Mucosa of rectum (tissue), 2 donors: ENCODE data around the gene GRIK5.
A peak's percentile ranks its signal among the peaks of the same experiment; 100 is the strongest.

Experiments
- H3K27ac ChIP-seq, 2 donors: one replicate each; pipeline ENCODE4 v1.7.0; 2013; ENCODE audit warnings: inconsistent platforms in 2 of 2, low read depth in 2 of 2, low read length in 2 of 2
- H3K27me3 ChIP-seq, 2 donors: one replicate each; pipeline ENCODE4 v1.7.0; 2013; ENCODE audit warnings: low read length in 2 of 2; ENCODE audit not compliant: control insufficient read depth in 2 of 2, insufficient read depth in 2 of 2
- H3K36me3 ChIP-seq, 2 donors: one replicate each; pipeline ENCODE4 v1.7.0; 2013; ENCODE audit warnings: low read length in 2 of 2; ENCODE audit not compliant: control insufficient read depth in 2 of 2, insufficient read depth in 2 of 2
- H3K4me1 ChIP-seq, 2 donors: one replicate each; pipeline ENCODE4 v1.7.0; 2013; ENCODE audit warnings: low read length in 2 of 2, mild to moderate bottlenecking in 1 of 2; ENCODE audit not compliant: control insufficient read depth in 2 of 2, insufficient read depth in 2 of 2
- H3K4me3 ChIP-seq, 2 donors: one replicate each; pipeline ENCODE4 v1.7.0; 2013; ENCODE audit warnings: low read length in 2 of 2
- H3K9ac ChIP-seq, 2 donors: one replicate each; pipeline ENCODE4 v1.7.0; 2013; ENCODE audit warnings: low read length in 2 of 2, low read depth in 1 of 2, mild to moderate bottlenecking in 1 of 2
- H3K9me3 ChIP-seq, 2 donors: one replicate each; pipeline ENCODE4 v1.7.0; 2013; ENCODE audit warnings: low read length in 2 of 2; ENCODE audit not compliant: control insufficient read depth in 2 of 2
- donor health status: healthy.
- donor health status: Normal muscosa, but diverticular disease.

The GRIK5 gene

DNA sequence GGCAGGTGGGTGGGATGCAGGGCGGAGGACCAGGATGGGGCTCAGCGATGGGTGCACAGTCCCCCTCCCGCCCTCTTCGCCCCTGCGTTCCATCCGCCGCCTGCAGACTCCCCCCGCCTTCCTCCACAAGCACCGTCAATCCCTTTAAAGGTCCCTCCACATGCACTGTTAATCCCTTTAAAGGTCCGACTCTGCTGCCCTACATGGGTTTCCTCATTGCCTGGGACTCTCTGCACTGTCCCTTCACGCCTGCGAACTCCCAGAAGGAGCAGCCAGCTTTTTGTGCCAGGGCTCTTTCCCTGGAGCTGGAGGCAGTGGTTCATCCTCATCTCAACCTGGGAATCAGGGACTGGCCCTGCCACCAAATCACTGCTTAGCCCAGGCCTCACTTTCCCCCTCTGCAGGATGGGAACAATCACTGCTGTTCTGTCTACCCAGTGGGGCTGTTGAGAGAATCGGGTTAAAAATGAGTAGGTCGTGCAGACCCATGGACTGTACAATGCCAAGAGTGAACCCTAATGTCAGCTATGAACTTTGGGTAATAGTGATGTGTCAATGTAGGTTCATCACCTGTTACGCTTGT, 26.3 kb upstream of the GRIK5 start:
- Histone ChIP-seq H3K27me3 (no peaks in the 10 kb centered on the region), H3K36me3 (peaks cover 0 to 4% of the 10 kb centered on the region in 2 donors), H3K9ac (no peak overlapping the region), H3K9me3 (no peaks in the 10 kb centered on the region), H3K27ac (no peak overlapping the region), H3K4me1 (peaks cover 5 to 8% of the 10 kb centered on the region in 2 donors), H3K4me3 (no peak overlapping the region)

DNA sequence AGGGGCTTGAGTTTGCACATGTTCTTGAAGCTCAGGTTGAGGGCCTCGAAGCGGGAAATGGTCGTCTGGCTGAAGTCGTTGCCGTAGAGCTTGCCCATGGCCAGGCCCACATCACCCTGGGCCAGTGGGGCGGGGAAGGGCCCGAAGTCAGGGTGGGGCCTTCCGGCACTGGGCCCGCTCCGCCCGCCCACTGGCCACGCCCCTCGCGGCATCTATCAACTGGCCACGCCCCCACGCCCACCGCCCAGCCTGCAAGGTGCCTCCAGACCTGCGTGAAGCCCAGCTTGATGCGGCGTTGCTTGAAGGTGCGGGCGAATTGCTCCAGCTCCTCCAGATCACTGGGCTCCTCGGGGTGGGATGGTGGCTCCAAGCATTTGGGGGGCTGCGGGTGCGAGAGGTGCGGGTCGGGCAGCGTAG, 25.8 kb upstream of the GRIK5 start:
- peaks cover 0 to 4% of the 10 kb centered on the region in 2 donors for H3K36me3 ChIP-seq
- no peak overlapping the region for H3K27ac ChIP-seq
- H3K4me3 ChIP-seq = no peak overlapping the region
- no peaks in the 10 kb centered on the region for H3K9me3 ChIP-seq
- peaks cover 7 to 10% of the 10 kb centered on the region in 2 donors for H3K4me1 ChIP-seq
- H3K9ac ChIP-seq = no peak overlapping the region
- no peaks in the 10 kb centered on the region for H3K27me3 ChIP-seq

DNA sequence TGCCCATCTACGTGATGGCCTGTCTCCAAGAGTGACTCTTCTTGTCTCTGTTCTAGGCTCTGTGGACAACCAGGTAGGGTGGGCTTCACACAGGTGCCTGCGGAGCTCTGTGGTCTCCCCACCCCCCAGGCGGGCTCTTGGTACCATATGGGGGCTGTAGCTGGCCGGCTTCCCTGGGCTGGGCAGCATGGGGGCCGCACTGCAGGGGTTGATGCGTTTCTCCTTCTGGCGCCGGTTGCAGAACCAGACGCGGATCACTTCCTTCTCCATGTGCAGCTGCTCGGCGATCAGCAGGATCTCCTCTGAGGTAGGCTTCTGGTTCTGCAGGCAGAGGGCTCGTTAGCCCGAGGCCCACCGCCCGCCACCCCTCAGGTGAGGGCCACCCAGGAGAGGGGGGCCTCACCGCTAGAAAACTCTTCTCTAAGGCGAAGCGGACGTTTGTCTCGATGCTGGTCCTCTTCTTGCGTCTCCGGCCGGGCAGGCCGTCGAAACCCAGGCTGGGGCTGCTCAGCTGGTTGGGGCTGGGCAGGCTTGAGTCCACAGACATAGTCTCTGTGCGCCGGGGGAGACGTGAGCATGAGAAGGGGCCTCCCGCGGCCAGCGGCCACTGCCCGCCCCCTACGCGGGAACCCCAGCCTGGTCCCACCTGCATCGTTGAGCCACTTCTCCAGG, 25.3 kb upstream of the GRIK5 start:
- no peak overlapping the region for H3K9ac ChIP-seq
- no peaks in the 10 kb centered on the region for H3K27me3 ChIP-seq
- no peak overlapping the region for H3K27ac ChIP-seq
- H3K9me3 ChIP-seq = no peaks in the 10 kb centered on the region
- H3K36me3 ChIP-seq = peaks cover 0 to 4% of the 10 kb centered on the region in 2 donors
- no peak overlapping the region for H3K4me3 ChIP-seq
- peaks cover 7 to 10% of the 10 kb centered on the region in 2 donors for H3K4me1 ChIP-seq

DNA sequence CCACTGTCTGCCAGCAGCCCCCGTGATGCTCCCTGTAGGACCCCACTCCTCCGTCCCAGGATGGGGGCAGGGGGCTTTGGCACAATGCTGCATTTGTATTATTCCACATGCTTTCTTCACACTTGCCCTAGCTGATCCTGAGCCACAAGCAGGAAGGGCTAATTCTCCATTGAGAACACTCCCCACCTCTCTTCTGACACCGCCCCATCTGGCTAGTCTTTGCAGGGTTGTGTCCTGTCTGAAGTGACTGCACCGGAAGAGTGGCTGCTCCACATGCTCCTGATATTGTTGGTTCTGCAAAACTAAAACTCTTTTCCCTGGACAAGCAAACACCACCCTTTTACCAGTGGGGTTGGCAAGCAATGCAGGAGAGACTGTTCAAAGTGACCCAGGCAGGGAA, 23.9 kb upstream of the GRIK5 start:
- H3K4me1 ChIP-seq = peaks cover 7 to 14% of the 10 kb centered on the region in 2 donors
- H3K27ac ChIP-seq = no peak overlapping the region
- H3K9me3 ChIP-seq = no peaks in the 10 kb centered on the region
- no peak overlapping the region for H3K9ac ChIP-seq
- H3K4me3 ChIP-seq = no peak overlapping the region
- H3K27me3 ChIP-seq = no peaks in the 10 kb centered on the region
- H3K36me3 ChIP-seq = peaks cover 0 to 4% of the 10 kb centered on the region in 2 donors

DNA sequence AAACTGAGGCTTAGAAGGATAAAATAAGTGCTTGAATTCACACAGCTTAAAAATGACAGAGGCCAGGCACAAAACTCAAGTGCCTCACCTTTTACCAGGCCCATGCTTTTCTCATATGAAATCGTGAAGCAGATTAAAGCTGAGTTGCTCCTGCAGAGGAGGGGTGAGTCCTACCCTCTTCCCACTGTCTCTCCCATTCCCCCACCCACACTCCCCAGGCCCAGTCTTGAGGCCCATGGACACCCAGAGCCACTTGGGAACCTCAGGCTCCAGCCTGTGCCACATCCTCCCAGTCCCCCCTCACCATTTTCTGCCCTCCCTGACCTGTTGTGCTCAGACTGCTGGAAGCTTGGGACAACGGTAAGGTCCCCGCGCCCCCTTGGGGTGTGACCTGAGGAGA, 23.5 kb upstream of the GRIK5 start:
- Histone ChIP-seq H3K4me1 (peaks cover 7 to 14% of the 10 kb centered on the region in 2 donors), H3K36me3 (peaks cover 0 to 4% of the 10 kb centered on the region in 2 donors), H3K4me3 (no peak overlapping the region), H3K9me3 (no peaks in the 10 kb centered on the region), H3K27me3 (no peaks in the 10 kb centered on the region), H3K9ac (no peak overlapping the region), H3K27ac (no peak overlapping the region)

DNA sequence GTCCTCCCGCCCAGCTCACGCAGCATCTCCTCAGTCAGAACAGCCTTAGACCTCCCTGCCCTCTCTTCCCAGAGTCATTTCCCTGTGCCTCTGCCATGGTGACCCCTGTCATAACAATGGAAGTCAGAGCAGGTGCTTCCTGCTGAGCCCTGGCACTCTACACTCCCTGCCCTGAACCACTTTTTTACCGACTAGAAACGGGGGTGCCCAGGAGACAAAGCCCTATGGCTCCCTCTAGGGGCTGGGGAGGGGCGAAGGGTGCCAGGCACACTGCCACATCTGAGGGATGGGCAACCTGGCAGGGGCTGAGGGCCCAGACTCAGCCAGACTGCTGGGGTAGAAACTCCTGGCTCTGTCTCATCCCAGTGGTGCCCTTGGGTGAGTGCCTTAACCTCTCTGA, 22.3 kb upstream of the GRIK5 start:
- Histone ChIP-seq H3K36me3 (peaks cover 0 to 4% of the 10 kb centered on the region in 2 donors), H3K9ac (no peak overlapping the region), H3K27ac (no peak overlapping the region), H3K4me1 (peaks cover 7 to 14% of the 10 kb centered on the region in 2 donors), H3K4me3 (no peak overlapping the region), H3K27me3 (no peaks in the 10 kb centered on the region), H3K9me3 (no peaks in the 10 kb centered on the region)

DNA sequence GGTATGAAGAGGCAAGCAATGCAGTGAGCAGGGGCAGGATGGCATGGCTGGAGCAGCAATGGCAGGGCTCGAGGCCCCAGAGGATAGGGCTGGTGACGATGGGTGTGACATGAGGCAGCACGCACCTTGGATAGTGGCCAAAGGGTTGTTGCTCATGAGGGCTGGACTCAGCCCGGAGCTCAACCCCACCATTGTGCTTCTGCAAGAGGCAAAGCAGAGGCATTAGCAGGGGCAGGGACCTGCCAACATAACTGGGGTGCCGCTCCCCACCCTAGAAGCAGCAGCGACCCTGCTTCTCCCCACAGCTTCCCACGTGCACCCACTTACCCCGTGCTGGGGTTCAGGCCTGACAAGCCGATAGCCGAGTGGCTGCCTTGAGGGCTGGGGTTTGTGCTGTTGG, 21.7 kb upstream of the GRIK5 start:
- Histone ChIP-seq H3K27ac (peak overlapping the region in 1 of 2 donors; percentile 52), H3K9ac (no peak overlapping the region), H3K4me1 (peaks cover 7 to 14% of the 10 kb centered on the region in 2 donors), H3K4me3 (no peak overlapping the region), H3K27me3 (no peaks in the 10 kb centered on the region), H3K36me3 (peaks cover 0 to 4% of the 10 kb centered on the region in 2 donors), H3K9me3 (no peaks in the 10 kb centered on the region)

DNA sequence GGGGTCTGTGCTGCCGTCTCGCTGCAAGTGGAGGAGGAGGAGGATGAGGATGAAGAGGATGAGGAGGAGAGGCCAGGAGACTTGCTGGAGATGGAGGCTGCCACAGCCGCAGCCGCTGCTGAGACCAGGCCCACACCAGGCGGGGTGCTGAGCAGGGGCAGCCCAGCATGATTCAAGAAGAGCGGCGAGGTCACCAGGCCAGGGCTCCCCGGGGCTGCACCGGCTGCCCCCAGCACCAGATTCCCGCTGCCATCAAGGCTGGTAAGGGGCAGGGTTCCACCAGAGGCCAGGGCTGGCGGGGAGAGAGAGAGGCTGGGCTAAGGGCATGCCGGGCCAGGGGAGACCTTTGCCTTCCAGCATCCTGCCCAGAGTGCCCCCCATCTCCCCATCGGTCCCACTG, 21.3 kb upstream of the GRIK5 start:
- H3K4me1 ChIP-seq = peaks cover 7 to 14% of the 10 kb centered on the region in 2 donors
- no peaks in the 10 kb centered on the region for H3K9me3 ChIP-seq
- peak overlapping the region in 1 of 2 donors; percentile 52 for H3K27ac ChIP-seq
- no peaks in the 10 kb centered on the region for H3K27me3 ChIP-seq
- no peak overlapping the region for H3K9ac ChIP-seq
- H3K36me3 ChIP-seq = peaks cover 0 to 4% of the 10 kb centered on the region in 2 donors
- H3K4me3 ChIP-seq = no peak overlapping the region

DNA sequence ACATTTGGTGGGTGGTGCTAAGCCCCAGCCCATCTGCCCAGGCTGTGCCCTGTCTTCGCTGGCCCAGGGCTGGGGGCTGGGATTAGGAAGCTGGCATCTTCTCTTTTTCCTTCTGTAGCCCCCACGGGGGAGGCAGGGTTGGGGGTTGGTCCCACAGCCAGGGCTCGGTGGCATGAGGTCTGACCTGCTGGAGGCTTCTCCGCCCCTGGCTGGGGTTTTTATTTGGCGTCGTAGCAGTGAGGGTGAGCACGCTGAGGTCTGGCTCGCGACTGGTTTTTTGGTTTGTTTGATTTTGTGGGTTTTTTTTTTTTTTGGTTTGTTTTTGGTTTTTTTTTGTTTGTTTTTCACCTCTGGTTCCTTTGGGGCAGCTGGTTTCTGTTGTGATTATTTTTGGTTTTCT, 20.7 kb upstream of the GRIK5 start:
- peaks cover 0 to 4% of the 10 kb centered on the region in 2 donors for H3K36me3 ChIP-seq
- H3K9ac ChIP-seq = no peak overlapping the region
- H3K4me1 ChIP-seq = peaks cover 7 to 14% of the 10 kb centered on the region in 2 donors
- H3K9me3 ChIP-seq = no peaks in the 10 kb centered on the region
- no peaks in the 10 kb centered on the region for H3K27me3 ChIP-seq
- H3K27ac ChIP-seq = peak overlapping the region in 1 of 2 donors; percentile 32
- no peak overlapping the region for H3K4me3 ChIP-seq

DNA sequence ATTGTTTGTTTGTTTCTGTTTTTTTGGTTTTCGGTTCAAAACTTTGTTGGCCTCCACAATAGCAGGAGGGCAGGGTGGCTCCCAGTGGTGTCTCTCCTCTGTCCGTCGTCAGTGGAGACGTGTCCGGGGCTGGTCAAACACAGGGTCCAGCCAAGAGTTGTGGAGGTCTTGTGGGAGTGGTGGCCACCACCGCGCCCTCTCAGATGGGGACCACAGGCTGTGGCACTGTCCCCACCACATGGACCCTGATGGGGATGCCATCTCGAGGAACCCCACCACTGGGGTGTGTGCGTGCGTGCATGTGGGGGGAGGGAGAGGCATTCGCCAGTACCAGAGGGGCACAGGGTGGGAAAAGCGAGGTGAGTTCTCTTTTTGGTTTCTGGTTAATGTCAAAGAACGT, 19.8 kb upstream of the GRIK5 start:
- H3K4me3 ChIP-seq = no peak overlapping the region
- H3K27ac ChIP-seq = no peak overlapping the region
- H3K27me3 ChIP-seq = no peaks in the 10 kb centered on the region
- no peaks in the 10 kb centered on the region for H3K9me3 ChIP-seq
- peaks cover 0 to 1% of the 10 kb centered on the region in 2 donors for H3K36me3 ChIP-seq
- H3K4me1 ChIP-seq = peaks cover 7 to 14% of the 10 kb centered on the region in 2 donors
- H3K9ac ChIP-seq = no peak overlapping the region
